Activated T-helper 2 cell treated with anti-CD3 and anti-CD28 coated beads, Interferon-gamma antibody, Interleukin-2, Interleukin-4, amounts not matched to agents 10 μg/mL and 5 μg/mL and 100 μg/mL, durations not matched to agents 14 hours and 24 hours and 36 hours (primary cell): ENCODE measurements around the gene RAB7A. TPM values are rescaled to one million over a fixed set of nuclear protein-coding genes. Genes with fewer than 3 reads are reported as not detected.
A peak's percentile ranks its signal among the peaks of the same experiment; 100 is the strongest.

Experiments used
- DNase-seq: peaks from one replicate; pipeline ENCODE4 v3.0.0; 2021; ENCODE audit warnings: low spot score
- H3K27ac Mint-ChIP-seq: one replicate; pipeline ENCODE4 v1.8.0; 2021; ENCODE audit warnings: mixed read lengths
- H3K27me3 Mint-ChIP-seq: one replicate; pipeline ENCODE4 v1.8.0; 2021; ENCODE audit warnings: low read depth, mixed read lengths
- H3K36me3 Mint-ChIP-seq: one replicate; pipeline ENCODE4 v1.8.0; 2021; ENCODE audit warnings: low read depth, mixed read lengths
- H3K4me1 Mint-ChIP-seq: one replicate; pipeline ENCODE4 v1.8.0; 2021; ENCODE audit warnings: low read depth, mixed read lengths
- H3K4me3 Mint-ChIP-seq: one replicate; pipeline ENCODE4 v1.8.0; 2021; ENCODE audit warnings: low read depth, mild to moderate bottlenecking, moderate library complexity, mixed read lengths
- H3K9me3 Mint-ChIP-seq: one replicate; pipeline ENCODE4 v1.8.0; 2021; ENCODE audit warnings: mixed read lengths
- intact Hi-C: fragments of 100-400 bp; cut with micrococcal nuclease; formaldehyde crosslinking; loops from one replicate; pipeline ENCODE4 v1.15.1; 2023
- total RNA-seq: library from RNA; stranded (reverse); gene quantifications from 2 replicates; pipeline ENCODE4 v1.2.3, GENCODE V29; 2022

The RAB7A gene
- total RNA-seq, 1 donor from 2014 or later: 322 TPM

DNA sequence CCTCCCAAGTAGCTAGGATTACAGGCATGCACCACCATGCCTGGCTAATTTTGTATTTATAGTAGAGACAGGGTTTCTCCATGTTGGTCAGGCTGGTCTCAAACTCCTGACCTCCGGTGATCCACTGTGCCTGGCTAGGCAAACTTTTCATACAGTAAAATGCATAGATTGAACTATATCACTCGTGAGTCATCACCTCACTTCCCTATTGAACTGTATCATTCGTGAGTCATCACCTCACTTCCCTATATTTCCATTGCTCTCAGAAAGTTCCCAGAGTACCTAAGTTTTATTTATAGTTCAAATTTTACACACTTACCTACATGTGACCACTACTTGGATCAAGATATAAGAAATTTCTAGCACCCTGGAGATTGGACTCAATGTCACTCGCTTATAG is 79.8 kb downstream of the RAB7A start:
- Mint-ChIP-seq H3K4me1 (peaks cover 60% of the 10 kb centered on the region), H3K27ac (peak overlapping the region; percentile 77), H3K36me3 (peaks cover 63% of the 10 kb centered on the region), H3K27me3 (no peaks in the 10 kb centered on the region), H3K9me3 (no peaks in the 10 kb centered on the region), H3K4me3 (peak overlapping the region; percentile 28)
- intact Hi-C loops: loop anchor here (2.0 to 10.0 kb wide), 4 partner anchors 41 to 429 kb away; partner anchors contain the start of gene ACAD9
- no peak for DNase-seq

- H3K9me3 Mint-ChIP-seq: no peaks in the 10 kb centered on the region
- DNase-seq: no peak
- peaks cover 67% of the 10 kb centered on the region for H3K36me3 Mint-ChIP-seq
- peaks cover 52% of the 10 kb centered on the region for H3K4me1 Mint-ChIP-seq
- peak overlapping the region; percentile 77 for H3K27ac Mint-ChIP-seq
- no peaks in the 10 kb centered on the region for H3K27me3 Mint-ChIP-seq
- intact Hi-C loops: loop anchor here (10.0 kb wide), 1 partner anchor 428 kb away; no protein-coding TSS in a partner anchor
- no peak overlapping the region for H3K4me3 Mint-ChIP-seq
These were observed 80.6 kb downstream of the RAB7A start for GRCh38 chr3:128806588-128806987.

DNA sequence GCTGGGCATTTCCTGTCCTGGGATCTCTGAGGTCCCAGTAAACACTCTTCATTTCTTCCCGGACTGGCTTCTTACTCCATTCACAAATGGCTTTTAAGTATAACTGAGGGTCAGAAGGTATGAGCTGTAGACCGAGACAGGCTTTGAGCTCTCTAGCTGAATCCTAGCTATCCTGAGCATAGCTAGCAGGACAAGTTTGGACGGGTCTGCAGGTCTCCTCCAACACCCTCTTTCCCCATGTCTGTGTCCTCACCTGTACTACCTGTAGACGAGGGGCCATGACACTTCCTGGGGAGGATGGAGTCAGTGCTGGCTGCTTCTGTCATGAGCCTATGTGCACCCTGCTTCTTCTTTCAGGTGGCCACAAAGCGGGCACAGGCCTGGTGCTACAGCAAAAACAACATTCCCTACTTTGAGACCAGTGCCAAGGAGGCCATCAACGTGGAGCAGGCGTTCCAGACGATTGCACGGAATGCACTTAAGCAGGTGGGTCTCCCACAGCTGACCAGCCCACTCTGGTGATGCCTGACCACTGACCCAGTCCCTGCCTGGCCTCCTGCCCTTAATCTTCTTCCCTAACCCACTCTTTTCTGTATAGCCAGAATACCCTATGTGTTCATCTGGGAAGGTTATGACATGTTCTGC is 81.3 kb downstream of the RAB7A start:
- H3K27ac Mint-ChIP-seq: peak overlapping the region; percentile 42
- H3K36me3 Mint-ChIP-seq: peaks cover 66% of the 10 kb centered on the region
- no peak overlapping the region for H3K4me3 Mint-ChIP-seq
- H3K9me3 Mint-ChIP-seq: no peaks in the 10 kb centered on the region
- no peak for DNase-seq
- H3K27me3 Mint-ChIP-seq: no peaks in the 10 kb centered on the region
- peaks cover 45% of the 10 kb centered on the region for H3K4me1 Mint-ChIP-seq
- intact Hi-C loops: loop anchor here (10.0 kb wide), 1 partner anchor 427 kb away; no protein-coding TSS in a partner anchor

- Mint-ChIP-seq H3K4me1 (peaks cover 37% of the 10 kb centered on the region), H3K4me3 (no peak overlapping the region), H3K9me3 (no peaks in the 10 kb centered on the region), H3K27me3 (no peaks in the 10 kb centered on the region), H3K36me3 (peaks cover 79% of the 10 kb centered on the region), H3K27ac (peak overlapping the region; percentile 31)
- DNase-seq: no peak
- intact Hi-C loops: loop anchor here (10.0 kb wide), 1 partner anchor 426 kb away; no protein-coding TSS in a partner anchor
These were observed 82.7 kb downstream of the RAB7A start for GRCh38 chr3:128808672-128809071.

GRCh38 chr3:128813097-128813496 is 87.1 kb downstream of the RAB7A start:
- Mint-ChIP-seq H3K27ac (no peak overlapping the region), H3K9me3 (no peaks in the 10 kb centered on the region), H3K36me3 (peaks cover 83% of the 10 kb centered on the region), H3K4me1 (peaks cover 4% of the 10 kb centered on the region), H3K27me3 (no peaks in the 10 kb centered on the region), H3K4me3 (no peak overlapping the region)
- intact Hi-C loops: no loop called here
- DNase-seq: no peak

DNA sequence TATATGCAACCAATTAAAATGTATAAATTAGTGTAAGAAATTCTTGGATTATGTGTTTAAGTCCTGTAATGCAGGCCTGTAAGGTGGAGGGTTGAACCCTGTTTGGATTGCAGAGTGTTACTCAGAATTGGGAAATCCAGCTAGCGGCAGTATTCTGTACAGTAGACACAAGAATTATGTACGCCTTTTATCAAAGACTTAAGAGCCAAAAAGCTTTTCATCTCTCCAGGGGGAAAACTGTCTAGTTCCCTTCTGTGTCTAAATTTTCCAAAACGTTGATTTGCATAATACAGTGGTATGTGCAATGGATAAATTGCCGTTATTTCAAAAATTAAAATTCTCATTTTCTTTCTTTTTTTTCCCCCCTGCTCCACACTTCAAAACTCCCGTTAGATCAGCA is 88.1 kb downstream of the RAB7A start:
- H3K9me3 Mint-ChIP-seq: no peaks in the 10 kb centered on the region
- DNase-seq: no peak
- no peaks in the 10 kb centered on the region for H3K4me1 Mint-ChIP-seq
- intact Hi-C loops: no loop called here
- H3K27ac Mint-ChIP-seq: no peak overlapping the region
- no peaks in the 10 kb centered on the region for H3K27me3 Mint-ChIP-seq
- peaks cover 83% of the 10 kb centered on the region for H3K36me3 Mint-ChIP-seq
- no peak overlapping the region for H3K4me3 Mint-ChIP-seq

DNA sequence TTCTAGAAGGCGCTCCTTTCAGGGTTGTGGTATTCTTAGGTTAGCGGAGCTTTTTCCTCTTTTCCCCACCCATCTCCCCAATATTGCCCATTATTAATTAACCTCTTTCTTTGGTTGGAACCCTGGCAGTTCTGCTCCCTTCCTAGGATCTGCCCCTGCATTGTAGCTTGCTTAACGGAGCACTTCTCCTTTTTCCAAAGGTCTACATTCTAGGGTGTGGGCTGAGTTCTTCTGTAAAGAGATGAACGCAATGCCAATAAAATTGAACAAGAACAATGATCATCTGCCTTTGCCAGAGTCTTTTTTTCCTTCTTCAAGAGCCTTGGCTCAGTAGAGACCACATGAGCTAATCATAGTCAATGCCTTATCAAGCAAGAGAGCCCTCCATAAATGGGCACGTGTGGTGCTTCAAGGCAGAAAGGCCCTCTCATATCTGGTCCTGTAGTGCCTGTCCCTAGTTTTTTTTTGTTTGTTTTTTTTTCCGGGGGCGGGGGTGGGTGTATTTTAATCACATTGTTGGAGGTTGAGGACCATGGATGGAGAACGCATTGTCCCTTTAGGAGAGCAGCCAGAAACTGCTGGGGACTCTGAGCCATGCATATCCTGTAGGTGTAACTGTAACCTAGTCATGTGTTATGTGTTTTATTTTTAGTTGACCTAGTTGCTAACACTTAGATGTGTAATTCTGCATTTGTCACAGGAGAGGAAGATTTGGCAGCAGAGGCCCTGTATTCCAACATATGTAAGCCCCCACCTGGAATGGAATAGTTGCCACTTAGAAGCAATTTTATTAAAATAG is 88.7 kb downstream of the RAB7A start:
- Mint-ChIP-seq H3K4me1 (no peaks in the 10 kb centered on the region), H3K4me3 (no peak overlapping the region), H3K9me3 (no peaks in the 10 kb centered on the region), H3K36me3 (peaks cover 81% of the 10 kb centered on the region), H3K27me3 (no peaks in the 10 kb centered on the region), H3K27ac (no peak overlapping the region)
- no peak for DNase-seq
- intact Hi-C loops: no loop called here

DNA sequence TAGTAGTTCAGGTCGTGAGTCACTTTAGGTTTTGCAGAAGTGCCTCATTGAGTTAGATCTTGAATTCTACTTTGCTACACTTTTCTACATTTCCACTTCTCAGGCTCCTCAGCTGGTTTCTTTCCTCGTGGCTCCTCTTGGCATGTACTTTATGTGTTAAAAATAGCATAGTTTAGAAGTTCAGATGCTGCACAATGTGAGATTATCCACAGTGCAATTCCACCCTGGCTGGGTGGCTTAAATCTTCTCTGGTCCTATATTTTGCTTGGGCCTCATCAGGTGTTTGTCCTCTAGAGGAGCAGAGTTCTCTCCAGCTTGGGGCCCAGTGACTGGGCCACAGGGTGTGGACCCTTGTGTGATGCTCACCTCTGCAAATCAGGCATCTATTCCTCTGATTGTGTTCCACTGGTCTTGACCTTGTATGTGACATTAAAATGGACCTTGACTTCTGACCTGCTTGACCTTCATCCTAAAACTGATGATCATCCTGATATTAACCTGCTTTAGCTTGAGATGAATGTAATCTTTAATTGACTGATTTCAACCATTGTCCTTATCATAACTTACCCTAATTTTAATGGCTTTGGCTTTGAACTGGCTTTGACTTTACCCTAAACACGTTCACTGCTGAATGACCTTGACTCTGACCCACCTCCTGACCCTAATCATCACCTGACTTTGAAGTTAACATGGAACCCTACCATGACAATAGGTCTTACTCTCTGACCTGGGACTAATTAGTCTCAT is 89.5 kb downstream of the RAB7A start:
- Mint-ChIP-seq H3K27ac (no peak overlapping the region), H3K27me3 (no peaks in the 10 kb centered on the region), H3K4me3 (no peak overlapping the region), H3K4me1 (no peaks in the 10 kb centered on the region), H3K9me3 (no peaks in the 10 kb centered on the region), H3K36me3 (peaks cover 76% of the 10 kb centered on the region)
- no peak for DNase-seq
- intact Hi-C loops: no loop called here

GRCh38 chr3:128818186-128818787 is 92.3 kb downstream of the RAB7A start:
- Mint-ChIP-seq H3K36me3 (peaks cover 52% of the 10 kb centered on the region), H3K27me3 (no peaks in the 10 kb centered on the region), H3K9me3 (no peaks in the 10 kb centered on the region), H3K4me3 (no peak overlapping the region), H3K4me1 (no peaks in the 10 kb centered on the region), H3K27ac (peak overlapping the region; percentile 40)
- intact Hi-C loops: no loop called here
- no peak for DNase-seq

DNA sequence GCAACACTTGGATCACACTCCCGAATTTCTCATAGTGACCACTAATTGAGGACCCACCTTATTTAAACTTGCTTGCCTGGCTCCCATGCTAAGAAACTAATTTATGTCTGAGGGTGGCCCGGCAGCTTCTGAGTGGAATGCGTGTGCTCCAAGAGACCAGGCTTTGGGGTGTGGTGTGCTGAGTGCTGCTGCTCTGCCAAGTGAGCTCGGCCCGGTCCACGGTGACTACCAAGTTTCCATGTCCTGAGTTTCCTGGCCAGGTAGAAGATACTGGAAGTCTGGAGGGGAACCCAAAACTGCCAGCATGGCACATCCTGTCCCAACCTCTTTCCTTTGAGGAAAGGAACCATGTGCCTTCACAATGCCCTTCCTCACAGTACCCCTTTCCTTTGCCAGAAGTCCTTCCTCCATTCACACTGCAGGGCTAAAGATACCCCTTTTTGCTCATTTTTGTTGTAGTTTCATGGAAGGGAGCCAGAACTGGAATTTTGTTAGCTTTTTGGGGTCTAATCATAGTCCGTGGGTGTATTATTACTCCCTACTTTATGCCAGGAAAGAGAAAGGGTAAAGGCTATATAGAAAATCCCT is 94.4 kb downstream of the RAB7A start:
- Mint-ChIP-seq H3K27me3 (no peaks in the 10 kb centered on the region), H3K27ac (no peak overlapping the region), H3K36me3 (peaks cover 35% of the 10 kb centered on the region), H3K4me3 (no peak overlapping the region), H3K9me3 (no peaks in the 10 kb centered on the region), H3K4me1 (no peaks in the 10 kb centered on the region)
- intact Hi-C loops: no loop called here
- no peak for DNase-seq

DNA sequence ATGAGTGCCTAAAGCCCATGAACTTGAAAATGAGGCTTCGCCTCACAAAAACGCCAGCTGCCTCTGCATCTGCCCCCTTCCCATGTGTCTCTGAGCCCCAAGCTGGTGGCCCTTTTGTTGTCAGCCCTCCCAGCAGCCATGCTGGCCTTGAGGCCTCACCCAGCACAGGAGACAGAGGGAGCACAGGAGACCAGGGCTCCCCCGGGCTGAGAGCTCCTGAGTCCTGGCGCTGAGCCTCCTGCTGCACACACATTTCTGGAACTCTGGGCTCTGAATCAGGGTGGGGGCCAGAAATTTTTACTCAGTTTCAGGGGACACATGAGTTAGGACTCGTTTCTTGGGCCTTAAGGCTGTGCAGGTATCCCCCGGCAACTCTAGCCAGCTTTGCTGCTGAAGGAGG is 97.0 kb downstream of the RAB7A start:
- no peak for DNase-seq
- Mint-ChIP-seq H3K9me3 (no peaks in the 10 kb centered on the region), H3K4me3 (no peak overlapping the region), H3K27ac (no peak overlapping the region), H3K27me3 (no peaks in the 10 kb centered on the region), H3K4me1 (no peaks in the 10 kb centered on the region), H3K36me3 (peaks cover 15% of the 10 kb centered on the region)
- intact Hi-C loops: no loop called here

DNA sequence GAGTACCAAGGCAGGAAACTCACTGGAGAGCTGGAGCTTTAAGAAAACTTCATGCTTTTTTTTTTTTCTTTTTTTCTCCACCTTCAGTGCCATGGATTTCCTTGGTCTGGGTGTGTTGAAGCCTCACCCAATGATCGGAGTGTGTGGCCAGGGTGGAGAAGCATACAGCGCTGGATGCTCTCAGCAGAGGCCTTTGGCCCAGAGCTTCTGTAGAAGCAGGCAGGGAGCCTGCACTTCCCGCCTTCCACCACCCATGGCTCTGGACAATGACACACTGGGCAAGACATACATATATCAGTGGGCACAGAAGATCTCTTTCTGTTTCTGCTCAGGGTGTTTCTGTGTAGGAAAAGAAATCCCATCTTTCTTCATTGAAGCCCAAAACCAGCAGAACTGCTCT is 97.6 kb downstream of the RAB7A start:
- intact Hi-C loops: no loop called here
- Mint-ChIP-seq H3K9me3 (no peaks in the 10 kb centered on the region), H3K27ac (no peak overlapping the region), H3K4me3 (no peak overlapping the region), H3K36me3 (peaks cover 9% of the 10 kb centered on the region), H3K27me3 (no peaks in the 10 kb centered on the region), H3K4me1 (no peaks in the 10 kb centered on the region)
- no peak for DNase-seq
